Measurements from ENCODE around the gene LRRC71.

GRCh38 chr1:156943756-156944155, 23.3 kb downstream of the LRRC71 start:
- TF ChIP-seq POLR2A (IDR thresholded peaks at IDR 0.05; ENCODE audit: extremely low read depth, insufficient read length), result no peak
- TF ChIP-seq CTCF (IDR thresholded peaks at IDR 0.05; ENCODE audit: low read depth, low read length), result no peak
